Osteoblast (primary cell): Measurements from ENCODE around the gene SP110. TPM values are rescaled to one million over a fixed set of nuclear protein-coding genes. Genes with fewer than 3 reads are reported as not detected.

Experiments used
- DNase-seq: peaks from one replicate; pipeline ENCODE4 v3.0.0; 2011; ENCODE audit warnings: low spot score, mixed read lengths; ENCODE audit not compliant: insufficient read length; ENCODE audit errors: missing footprints
- H2AFZ ChIP-seq: 2 replicates; pipeline ENCODE4 v1.6.0; 2011; ENCODE audit warnings: mild to moderate bottlenecking, low read length
- H3K27ac ChIP-seq: 2 replicates; pipeline ENCODE4 v1.5.1; 2011; ENCODE audit warnings: mild to moderate bottlenecking, low read depth, low read length, moderate library complexity
- H3K27me3 ChIP-seq: 2 replicates; pipeline ENCODE4 v1.6.0; 2012; ENCODE audit warnings: mild to moderate bottlenecking, control low read depth, inconsistent platforms, low read length, moderate library complexity; ENCODE audit not compliant: insufficient read depth
- H3K36me3 ChIP-seq: 2 replicates; pipeline ENCODE4 v1.5.1; 2011; ENCODE audit warnings: mild to moderate bottlenecking, low read length, control low read depth, moderate library complexity; ENCODE audit not compliant: insufficient read depth
- H3K4me1 ChIP-seq: 2 replicates; pipeline ENCODE4 v1.5.1; 2011; ENCODE audit warnings: mild to moderate bottlenecking, low read length, control low read depth, moderate library complexity; ENCODE audit not compliant: insufficient read depth
- H3K4me2 ChIP-seq: 2 replicates; pipeline ENCODE4 v1.6.0; 2011; ENCODE audit warnings: mild to moderate bottlenecking, low read length; ENCODE audit not compliant: insufficient read depth
- H3K4me3 ChIP-seq: fragments of 200-600 bp; sonication (generic); 3 replicates; pipeline ENCODE4 v1.5.1; 2012; ENCODE audit warnings: mild to moderate bottlenecking, low read length, inconsistent platforms; ENCODE audit not compliant: insufficient read depth
- H3K79me2 ChIP-seq: 2 replicates; pipeline ENCODE4 v1.6.0; 2012; ENCODE audit warnings: mild to moderate bottlenecking, low read length, control low read depth, inconsistent platforms; ENCODE audit not compliant: insufficient read depth
- H3K9me3 ChIP-seq: 2 replicates; pipeline ENCODE4 v1.5.1; 2011; ENCODE audit warnings: low read depth, low read length, control low read depth
- H4K20me1 ChIP-seq: 2 replicates; pipeline ENCODE4 v1.6.0; 2012; ENCODE audit warnings: mild to moderate bottlenecking, low read length, control low read depth; ENCODE audit not compliant: insufficient read depth
- total RNA-seq: library from RNA; depleted of rRNA; stranded (reverse); fragments of >200 nt; gene quantifications from 2 replicates; pipeline ENCODE4 v1.2.3, GENCODE V29; 2012
- TF ChIP-seq, protein P1 (sequence below): IDR thresholded peaks from 2 replicates; pipeline ENCODE4 v1.5.1; 2011; ENCODE audit warnings: mild to moderate bottlenecking, low read depth, low read length, moderate library complexity; ENCODE audit errors: extremely low read depth

Gene SP110
- total RNA-seq, 1 donor, result 15.9 TPM

- Histone ChIP-seq H3K79me2 (no peaks in the 10 kb centered on the region), H3K4me2 (no peak overlapping the region), H3K36me3 (no peaks in the 10 kb centered on the region), H3K27ac (no peak overlapping the region), H4K20me1 (no peaks in the 10 kb centered on the region), H3K4me3 (no peak overlapping the region), H3K4me1 (no peaks in the 10 kb centered on the region), H3K9me3 (no peaks in the 10 kb centered on the region), H3K27me3 (no peaks in the 10 kb centered on the region), H2AFZ (no peak overlapping the region)
- TF ChIP-seq, protein P1, sequence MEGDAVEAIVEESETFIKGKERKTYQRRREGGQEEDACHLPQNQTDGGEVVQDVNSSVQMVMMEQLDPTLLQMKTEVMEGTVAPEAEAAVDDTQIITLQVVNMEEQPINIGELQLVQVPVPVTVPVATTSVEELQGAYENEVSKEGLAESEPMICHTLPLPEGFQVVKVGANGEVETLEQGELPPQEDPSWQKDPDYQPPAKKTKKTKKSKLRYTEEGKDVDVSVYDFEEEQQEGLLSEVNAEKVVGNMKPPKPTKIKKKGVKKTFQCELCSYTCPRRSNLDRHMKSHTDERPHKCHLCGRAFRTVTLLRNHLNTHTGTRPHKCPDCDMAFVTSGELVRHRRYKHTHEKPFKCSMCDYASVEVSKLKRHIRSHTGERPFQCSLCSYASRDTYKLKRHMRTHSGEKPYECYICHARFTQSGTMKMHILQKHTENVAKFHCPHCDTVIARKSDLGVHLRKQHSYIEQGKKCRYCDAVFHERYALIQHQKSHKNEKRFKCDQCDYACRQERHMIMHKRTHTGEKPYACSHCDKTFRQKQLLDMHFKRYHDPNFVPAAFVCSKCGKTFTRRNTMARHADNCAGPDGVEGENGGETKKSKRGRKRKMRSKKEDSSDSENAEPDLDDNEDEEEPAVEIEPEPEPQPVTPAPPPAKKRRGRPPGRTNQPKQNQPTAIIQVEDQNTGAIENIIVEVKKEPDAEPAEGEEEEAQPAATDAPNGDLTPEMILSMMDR, result no peak
- DNase-seq, result no peak
Observed at GRCh38 chr2:230152334-230152733, 67.5 kb downstream of the SP110 start.

- H3K36me3 ChIP-seq, result no peaks in the 10 kb centered on the region
- H3K4me3 ChIP-seq, result no peak overlapping the region
- no peak overlapping the region for H3K4me2 ChIP-seq
- no peaks in the 10 kb centered on the region for H3K79me2 ChIP-seq
- TF ChIP-seq, protein P1, result no peak
- no peaks in the 10 kb centered on the region for H3K4me1 ChIP-seq
- H2AFZ ChIP-seq, result no peak overlapping the region
- H3K9me3 ChIP-seq, result no peaks in the 10 kb centered on the region
- H3K27ac ChIP-seq, result no peak overlapping the region
- no peaks in the 10 kb centered on the region for H4K20me1 ChIP-seq
- DNase-seq, result no peak
- H3K27me3 ChIP-seq, result no peaks in the 10 kb centered on the region
Observed at GRCh38 chr2:230144355-230144754, 75.4 kb downstream of the SP110 start.

GRCh38 chr2:230140667-230141066 lies 79.1 kb downstream of the SP110 start:
- no peaks in the 10 kb centered on the region for H3K27me3 ChIP-seq
- DNase-seq, result no peak
- no peaks in the 10 kb centered on the region for H3K9me3 ChIP-seq
- H3K4me3 ChIP-seq, result no peak overlapping the region
- TF ChIP-seq, protein P1, result no peak
- H3K27ac ChIP-seq, result no peak overlapping the region
- no peaks in the 10 kb centered on the region for H3K4me1 ChIP-seq
- H3K79me2 ChIP-seq, result no peaks in the 10 kb centered on the region
- no peaks in the 10 kb centered on the region for H3K36me3 ChIP-seq
- H4K20me1 ChIP-seq, result no peaks in the 10 kb centered on the region
- H3K4me2 ChIP-seq, result no peak overlapping the region
- no peak overlapping the region for H2AFZ ChIP-seq

- no peaks in the 10 kb centered on the region for H3K27me3 ChIP-seq
- H3K4me2 ChIP-seq, result no peak overlapping the region
- H3K9me3 ChIP-seq, result peaks cover 2% of the 10 kb centered on the region
- no peaks in the 10 kb centered on the region for H4K20me1 ChIP-seq
- H3K79me2 ChIP-seq, result no peaks in the 10 kb centered on the region
- no peaks in the 10 kb centered on the region for H3K36me3 ChIP-seq
- peaks cover 2% of the 10 kb centered on the region for H3K4me1 ChIP-seq
- no peak overlapping the region for H3K27ac ChIP-seq
- H3K4me3 ChIP-seq, result no peak overlapping the region
- H2AFZ ChIP-seq, result no peak overlapping the region
- no peak for DNase-seq
- TF ChIP-seq, protein P1, result no peak
Observed at GRCh38 chr2:230137902-230138539, 81.8 kb downstream of the SP110 start.
